Suprapubic skin (tissue), 4 donors: ENCODE measurements around the gene THSD1. TPM values are rescaled to one million over a fixed set of nuclear protein-coding genes. Genes with fewer than 3 reads are reported as not detected.
A peak's percentile ranks its signal among the peaks of the same experiment; 100 is the strongest.
"Not testable (repeated sequence)": the region's sequence is repeated elsewhere in the genome, so short reads cannot be mapped to it uniquely, and the experiment has no call there.

ENCODE experiments used
- DNase-seq, 2 donors: peaks; one replicate each; pipeline ENCODE4 v3.0.0-alpha.2; 2019; ENCODE audit warnings: low spot score in 2 of 2
- H3K27ac ChIP-seq: fragments of 200-600 bp; sonication (generic); one replicate; pipeline ENCODE4 v1.5.1; 2019
- H3K27me3 ChIP-seq: fragments of 200-600 bp; sonication (generic); one replicate; pipeline ENCODE4 v1.5.1; 2019
- H3K36me3 ChIP-seq: fragments of 200-600 bp; sonication (generic); one replicate; pipeline ENCODE4 v1.5.1; 2019
- H3K4me1 ChIP-seq: fragments of 200-600 bp; sonication (generic); one replicate; pipeline ENCODE4 v1.5.1; 2019
- H3K4me3 ChIP-seq: fragments of 200-600 bp; sonication (generic); one replicate; pipeline ENCODE4 v1.5.1; 2019; ENCODE audit warnings: mild to moderate bottlenecking
- H3K9me3 ChIP-seq: fragments of 200-600 bp; sonication (generic); one replicate; pipeline ENCODE4 v1.5.1; 2019
- CTCF ChIP-seq, 2 donors: fragments of 200-600 bp in 1 of 2; fragments of 450-650 bp in 1 of 2; sonication (generic) in 1 of 2; IDR thresholded peaks; one replicate each; pipeline ENCODE4 v1.5.1; 2016 to 2019; ENCODE audit warnings: antibody characterized with exemption in 2 of 2, mild to moderate bottlenecking in 1 of 2, moderate library complexity in 1 of 2
- EP300 ChIP-seq: sonication (generic); formaldehyde crosslinking; IDR thresholded peaks from one replicate; pipeline ENCODE4 v1.6.1; 2017; ENCODE audit warnings: antibody characterized with exemption
- POLR2A ChIP-seq, 2 donors: fragments of 450-650 bp; IDR thresholded peaks; one replicate each; pipeline ENCODE4 v1.6.1; 2017; ENCODE audit warnings: antibody characterized with exemption in 2 of 2, mild to moderate bottlenecking in 2 of 2, moderate library complexity in 2 of 2
- POLR2AphosphoS5 ChIP-seq, 3 donors: sonication (generic); formaldehyde crosslinking; IDR thresholded peaks; one replicate each; pipeline ENCODE4 v1.6.1; 2017; ENCODE audit warnings: antibody characterized with exemption in 3 of 3
- WGBS: methylation state at CpG from one replicate; pipeline ENCODE4 v1.1.5; 2018; 5-methylcytosine and 5-hydroxymethylcytosine counted together
- total RNA-seq, 4 donors: library from RNA; depleted of rRNA; stranded (reverse); fragments of >200 nt; gene quantifications; one replicate each; pipeline ENCODE4 v1.1.0, GENCODE V29; 2016

THSD1 gene
- total RNA-seq, 4 donors from 2014 or later, result 4.9 to 17.1 (median 7.9) TPM

DNA sequence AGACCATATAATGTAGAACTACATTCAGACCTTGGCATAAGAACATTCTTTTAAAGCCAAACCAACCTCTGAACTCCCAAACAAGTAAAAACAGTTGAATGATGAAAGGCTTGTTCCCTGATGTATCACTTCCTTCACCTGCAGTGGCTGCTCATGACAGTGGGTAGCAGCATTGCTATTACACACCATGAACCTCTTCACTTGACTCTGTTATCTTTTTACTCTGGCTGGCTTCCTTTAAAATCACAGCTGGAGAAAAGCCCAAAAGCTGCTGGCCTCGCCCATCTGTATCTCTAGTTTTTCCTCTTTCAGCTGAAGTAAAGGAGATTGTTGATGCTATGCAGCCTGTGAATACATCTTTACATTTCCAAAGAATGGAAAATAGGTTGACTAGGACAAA is 22.6 kb downstream of the THSD1 start:
- WGBS, result 64% methylated on average over 1 of the region's 1 CpG
- H3K27ac ChIP-seq, result no peak overlapping the region
- no peak for TF ChIP-seq POLR2AphosphoS5 (IDR thresholded peaks at IDR 0.05)
- no peak for TF ChIP-seq POLR2A (IDR thresholded peaks at IDR 0.05)
- TF ChIP-seq EP300, result no peak
- TF ChIP-seq CTCF (IDR thresholded peaks at IDR 0.05), result no peak

GRCh38 chr13:52378312-52378711 is 27.7 kb downstream of the THSD1 start:
- no peaks in the 10 kb centered on the region for H3K9me3 ChIP-seq
- no peak overlapping the region for H3K27ac ChIP-seq
- H3K4me1 ChIP-seq, result no peaks in the 10 kb centered on the region
- DNase-seq, result no peak
- TF ChIP-seq CTCF (IDR thresholded peaks at IDR 0.05), result no peak
- no peak for TF ChIP-seq POLR2AphosphoS5 (IDR thresholded peaks at IDR 0.05)
- TF ChIP-seq EP300, result no peak
- no peak for TF ChIP-seq POLR2A (IDR thresholded peaks at IDR 0.05)
- H3K27me3 ChIP-seq, result no peaks in the 10 kb centered on the region
- peaks cover 10% of the 10 kb centered on the region for H3K36me3 ChIP-seq
- no peak overlapping the region for H3K4me3 ChIP-seq
- 97% methylated on average over 22 of the region's 22 CpGs for WGBS

More for the DNA sequence above, 22.6 kb downstream of the THSD1 start:
- Histone ChIP-seq H3K4me1 (no peaks in the 10 kb centered on the region), H3K4me3 (no peak overlapping the region), H3K9me3 (no peaks in the 10 kb centered on the region), H3K36me3 (peaks cover 4% of the 10 kb centered on the region), H3K27me3 (no peaks in the 10 kb centered on the region)
- no peak for DNase-seq

DNA sequence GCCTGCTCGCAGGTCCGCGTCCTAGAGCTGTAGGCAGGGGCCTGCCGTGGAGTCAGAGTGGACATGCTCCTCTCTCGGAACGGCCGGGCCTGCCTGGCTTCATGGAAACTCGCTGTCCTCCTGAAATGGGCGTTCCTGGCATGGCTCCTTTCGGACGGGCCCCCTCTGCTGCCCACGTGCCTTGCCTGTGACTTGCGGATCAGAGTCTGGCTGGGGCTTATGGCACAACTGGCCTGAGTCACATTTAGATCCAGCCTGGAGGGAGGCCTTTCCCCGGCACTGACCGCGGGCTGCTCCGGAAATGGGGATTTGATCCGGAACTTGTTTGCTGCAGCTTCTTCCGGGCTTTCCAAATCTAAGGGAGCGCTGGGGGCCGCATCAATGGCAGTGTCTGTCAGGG is 28.1 kb downstream of the THSD1 start:
- Histone ChIP-seq H3K27ac (no peak overlapping the region), H3K36me3 (peaks cover 10% of the 10 kb centered on the region), H3K27me3 (no peaks in the 10 kb centered on the region), H3K9me3 (no peaks in the 10 kb centered on the region), H3K4me1 (no peaks in the 10 kb centered on the region), H3K4me3 (no peak overlapping the region)
- peak in 1 of 2 donors; percentile 65 for DNase-seq
- no peak for TF ChIP-seq CTCF (IDR thresholded peaks at IDR 0.05)
- 87% methylated on average over 18 of the region's 21 CpGs for WGBS

DNA sequence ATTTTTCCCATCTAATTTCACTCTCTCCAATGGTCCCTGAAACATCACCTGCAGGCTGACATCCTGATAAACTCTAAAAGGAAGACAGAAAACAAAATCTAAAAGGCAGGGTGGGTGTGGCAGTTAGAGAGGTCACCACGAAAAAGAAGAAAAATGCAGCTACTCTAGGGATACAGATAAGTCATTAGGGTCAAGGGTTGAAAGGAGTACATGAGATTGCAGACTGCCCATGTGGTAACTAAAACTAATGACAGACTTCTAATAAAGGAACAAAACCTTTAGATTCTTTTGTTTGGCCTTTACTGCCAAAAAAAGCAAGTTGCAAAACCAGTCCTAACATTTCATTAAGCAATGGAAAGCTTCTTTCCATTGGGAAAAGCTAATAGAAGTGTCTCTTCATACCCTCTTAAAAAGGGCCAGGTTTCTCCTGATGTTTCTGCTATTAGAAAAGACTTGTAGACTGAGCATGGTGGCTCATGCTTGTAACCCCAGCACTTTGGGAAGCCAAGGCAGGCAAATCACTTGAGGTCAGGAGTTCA is 31.0 kb downstream of the THSD1 start:
- H3K27me3 ChIP-seq, result no peaks in the 10 kb centered on the region
- no peak overlapping the region for H3K27ac ChIP-seq
- TF ChIP-seq POLR2A (IDR thresholded peaks at IDR 0.05) (no peak), CTCF (IDR thresholded peaks at IDR 0.05) (no peak), EP300 (no peak), POLR2AphosphoS5 (IDR thresholded peaks at IDR 0.05) (no peak)
- peaks cover 10% of the 10 kb centered on the region for H3K36me3 ChIP-seq
- DNase-seq, result no peak
- 41% methylated on average over 1 of the region's 1 CpG for WGBS
- no peaks in the 10 kb centered on the region for H3K4me1 ChIP-seq
- H3K4me3 ChIP-seq, result no peak overlapping the region
- no peaks in the 10 kb centered on the region for H3K9me3 ChIP-seq

DNA sequence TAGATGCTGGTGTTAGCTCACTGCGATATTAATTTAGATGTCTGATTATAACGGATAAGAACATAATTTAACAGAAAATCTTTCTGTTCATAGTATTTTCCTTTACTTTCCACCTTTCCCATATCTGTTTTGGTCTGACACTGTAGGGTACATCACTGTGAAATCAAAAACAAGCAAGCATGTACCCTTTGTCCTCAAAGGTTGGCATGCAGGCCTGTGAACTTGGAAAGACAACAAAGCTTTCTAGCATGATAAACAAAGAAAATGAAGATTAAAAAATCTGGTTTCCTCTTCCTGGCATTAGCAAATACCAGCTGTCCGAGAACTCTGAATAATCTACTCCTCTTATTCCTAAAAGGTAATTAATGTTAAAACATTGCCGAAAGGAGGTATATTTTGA is 31.6 kb downstream of the THSD1 start:
- Histone ChIP-seq H3K4me3 (no peak overlapping the region), H3K9me3 (no peaks in the 10 kb centered on the region), H3K27me3 (no peaks in the 10 kb centered on the region), H3K27ac (no peak overlapping the region), H3K36me3 (peaks cover 10% of the 10 kb centered on the region), H3K4me1 (no peaks in the 10 kb centered on the region)
- no peak for DNase-seq
- TF ChIP-seq POLR2AphosphoS5 (IDR thresholded peaks at IDR 0.05) (no peak), POLR2A (IDR thresholded peaks at IDR 0.05) (no peak), EP300 (no peak), CTCF (IDR thresholded peaks at IDR 0.05) (no peak)
- WGBS, result 85% methylated on average over 4 of the region's 4 CpGs

DNA sequence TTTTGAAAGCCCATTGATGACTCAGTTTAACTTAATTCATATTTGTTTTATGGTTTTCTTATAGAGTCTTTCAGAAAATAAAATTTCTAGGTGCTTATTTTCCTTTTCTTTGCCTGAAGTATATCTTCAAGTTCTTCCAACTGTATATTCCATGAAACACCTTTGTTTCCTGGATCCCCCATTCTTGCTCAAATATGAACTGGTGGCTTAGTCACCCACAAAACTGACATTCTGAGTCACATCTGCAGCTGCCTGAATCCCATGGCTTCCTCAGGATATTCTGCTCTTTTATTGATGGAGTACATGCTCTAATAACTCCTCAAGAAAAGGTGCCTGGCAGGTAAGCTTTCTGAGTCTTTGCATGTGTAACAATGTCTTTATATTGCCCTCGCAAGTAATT is 32.7 kb downstream of the THSD1 start:
- H3K27me3 ChIP-seq, H3K4me3 ChIP-seq, H3K27ac ChIP-seq, H3K4me1 ChIP-seq, DNase-seq, H3K36me3 ChIP-seq, H3K9me3 ChIP-seq: not testable (repeated sequence)
- 92% methylated on average over 1 of the region's 1 CpG for WGBS
